C4-2B (cell line): ENCODE data around the gene SLC16A1.

Experiments used
- CTCF ChIP-seq: fragments of 450-650 bp; conservative IDR thresholded peaks from 2 replicates; pipeline ENCODE4 v1.5.1; 2017; ENCODE audit warnings: mild to moderate bottlenecking
- ZFX ChIP-seq: fragments of 450-650 bp; IDR thresholded peaks from 2 replicates; pipeline ENCODE4 v1.6.1; 2017

- TF ChIP-seq CTCF (no peak), ZFX (no peak)
These were observed 32.0 kb downstream of the SLC16A1 start for GRCh38 chr1:112923959-112924349.
